NCI-H748 (cell line): Measurements from ENCODE around the gene ERGIC2.
"Not testable (repeated sequence)": the region's sequence is repeated elsewhere in the genome, so short reads cannot be mapped to it uniquely, and the experiment has no call there.

Source experiments
- DNase-seq: peaks from one replicate; lab custom pipeline; 2025; ENCODE audit not compliant: unreplicated experiment; lab: John Stamatoyannopoulos, UW

Gene ERGIC2

GRCh38 chr12:29304388-29304787 is 76.6 kb downstream of the ERGIC2 start:
- DNase-seq, result no peak

GRCh38 chr12:29301114-29301513 is 79.9 kb downstream of the ERGIC2 start:
- no peak for DNase-seq

GRCh38 chr12:29299633-29300032 is 81.3 kb downstream of the ERGIC2 start:
- DNase-seq, result no peak

GRCh38 chr12:29291226-29291625 is 89.7 kb downstream of the ERGIC2 start:
- DNase-seq, result no peak

- DNase-seq, result not testable (repeated sequence)
Measured at GRCh38 chr12:29290475-29290874, 90.5 kb downstream of the ERGIC2 start.

- DNase-seq, result no peak
Measured at GRCh38 chr12:29288031-29288430, 92.9 kb downstream of the ERGIC2 start.

- DNase-seq, result no peak
Measured at GRCh38 chr12:29287622-29288021, 93.3 kb downstream of the ERGIC2 start.
